ENCODE measurements around the gene BRINP3.

BRINP3 gene

DNA sequence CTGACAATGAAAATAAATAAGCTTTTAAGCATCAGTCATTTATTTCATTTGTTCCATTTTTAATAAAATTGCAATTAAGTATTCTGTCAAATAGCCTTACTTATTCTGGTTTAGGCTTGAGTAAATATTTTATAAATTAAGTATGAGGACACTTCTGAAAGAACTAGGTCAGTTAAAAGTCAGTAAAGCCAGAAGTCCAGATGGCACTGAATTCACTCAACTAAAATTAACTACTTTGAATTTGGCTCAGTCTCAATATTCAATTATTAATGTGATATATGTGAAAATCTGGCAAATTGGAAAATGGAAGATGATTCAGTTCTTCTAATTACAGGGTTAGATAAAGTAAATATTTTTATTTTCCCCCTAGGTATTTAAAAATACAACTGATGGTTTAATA lies 174.2 kb downstream of the BRINP3 start:
- no peak for DNase-seq

DNA sequence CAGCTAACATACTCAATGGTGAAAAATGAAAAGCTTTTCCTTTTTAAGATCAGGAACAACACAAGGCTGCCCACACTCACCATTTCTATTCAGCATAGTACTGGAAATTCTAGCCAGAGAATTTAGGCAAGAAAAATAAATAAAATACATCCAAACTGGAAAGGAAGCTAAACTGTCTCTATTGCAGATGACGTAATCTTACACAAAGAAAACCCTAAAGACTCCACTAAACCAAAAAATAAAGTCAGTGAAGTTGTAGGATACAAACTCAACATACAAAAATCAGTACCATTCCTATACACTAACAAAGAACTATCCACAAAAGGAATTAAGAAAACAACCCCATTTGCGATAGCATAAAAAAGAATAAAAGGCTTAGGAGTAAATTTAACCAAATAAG lies 181.2 kb downstream of the BRINP3 start:
- no peak for DNase-seq

DNA sequence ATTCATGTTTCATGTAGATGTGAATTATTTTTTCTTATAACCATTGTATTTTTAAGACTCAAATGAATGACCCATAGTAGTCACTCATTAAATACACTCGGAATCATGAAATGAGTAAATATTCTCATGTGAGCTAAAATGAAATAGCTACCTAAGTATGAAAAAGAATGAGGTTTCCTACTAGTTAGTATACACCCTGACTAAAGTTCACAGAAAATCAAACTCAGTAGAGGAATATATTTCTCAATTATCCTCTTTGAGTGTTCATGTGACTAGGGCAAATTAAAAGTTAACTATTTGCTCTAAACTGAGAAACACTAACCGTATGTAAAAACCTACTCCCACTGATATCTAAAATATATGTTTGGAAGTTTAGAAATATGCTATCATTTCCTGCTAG lies 187.8 kb downstream of the BRINP3 start:
- no peak for DNase-seq

DNA sequence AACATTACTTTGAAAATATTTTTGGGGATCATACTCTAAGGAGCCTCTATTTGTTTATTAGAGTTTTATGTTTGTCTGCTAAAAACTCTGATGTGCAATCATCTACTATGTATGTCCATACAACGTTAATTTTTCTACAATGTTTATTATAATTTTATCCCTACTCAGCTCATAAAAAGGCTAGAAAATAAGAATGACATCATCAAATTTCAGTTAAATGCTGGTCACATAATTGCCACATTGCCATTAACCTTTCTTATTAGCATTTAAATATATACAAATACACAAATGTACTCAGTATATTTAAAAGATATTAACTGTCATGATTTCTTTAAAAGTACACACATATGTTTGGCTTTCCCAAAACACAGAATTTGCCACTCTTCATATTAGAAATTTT lies 191.6 kb downstream of the BRINP3 start:
- DNase-seq: no peak

- DNase-seq: no peak
These were observed 200.6 kb downstream of the BRINP3 start for GRCh38 chr1:190277107-190277506.

GRCh38 chr1:190274721-190275120 lies 202.9 kb downstream of the BRINP3 start:
- no peak for DNase-seq

- DNase-seq: no peak
These were observed 204.5 kb downstream of the BRINP3 start for GRCh38 chr1:190273161-190273560.

- DNase-seq: no peak
These were observed 215.1 kb downstream of the BRINP3 start for GRCh38 chr1:190262538-190262937.

- DNase-seq: no peak
These were observed 218.2 kb downstream of the BRINP3 start for GRCh38 chr1:190259424-190259823.

DNA sequence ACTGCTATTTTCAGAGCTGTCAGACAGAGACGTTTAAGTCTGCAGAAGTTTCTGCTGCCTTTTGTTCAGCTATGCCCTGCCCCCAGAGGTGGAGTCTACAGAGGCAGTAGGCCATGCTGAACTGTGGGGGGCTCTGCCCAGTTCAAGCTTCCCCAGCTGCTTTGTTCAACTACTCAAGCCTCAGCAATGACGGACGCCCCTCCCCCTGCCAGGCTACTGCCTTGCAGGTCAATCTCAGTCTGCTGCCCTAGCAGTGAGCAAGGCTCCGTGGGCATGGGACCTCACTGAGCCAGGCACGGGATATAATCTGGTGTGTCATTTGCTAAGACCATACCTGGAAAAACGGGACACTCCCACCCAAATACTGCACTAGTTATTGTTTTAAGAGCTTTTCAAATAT lies 219.7 kb downstream of the BRINP3 start:
- no peak for DNase-seq

GRCh38 chr1:190252046-190252445 lies 225.6 kb downstream of the BRINP3 start:
- DNase-seq: no peak

GRCh38 chr1:190250368-190250767 lies 227.3 kb downstream of the BRINP3 start:
- DNase-seq: no peak

DNA sequence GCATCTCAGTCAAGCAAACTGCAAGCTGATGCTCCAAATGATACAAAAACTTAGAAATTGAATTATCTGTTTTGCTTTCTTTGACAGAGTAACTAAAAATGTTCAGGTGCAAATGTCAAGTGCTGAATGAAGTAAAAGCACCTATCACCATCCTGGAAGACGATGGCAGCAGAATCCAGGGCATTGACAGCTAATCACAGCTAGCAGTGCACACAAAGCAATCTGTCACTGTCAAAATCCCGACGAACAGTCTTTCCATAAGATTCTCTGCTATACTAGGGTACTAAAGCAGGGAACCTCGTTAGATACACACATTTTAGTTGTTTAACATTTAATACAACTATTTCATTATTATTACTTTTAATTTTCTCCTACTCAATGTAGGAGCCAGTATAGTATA lies 233.3 kb downstream of the BRINP3 start:
- DNase-seq: no peak

GRCh38 chr1:190243056-190243455 lies 234.6 kb downstream of the BRINP3 start:
- no peak for DNase-seq

GRCh38 chr1:190226006-190226405 lies 251.7 kb downstream of the BRINP3 start:
- no peak for DNase-seq

DNA sequence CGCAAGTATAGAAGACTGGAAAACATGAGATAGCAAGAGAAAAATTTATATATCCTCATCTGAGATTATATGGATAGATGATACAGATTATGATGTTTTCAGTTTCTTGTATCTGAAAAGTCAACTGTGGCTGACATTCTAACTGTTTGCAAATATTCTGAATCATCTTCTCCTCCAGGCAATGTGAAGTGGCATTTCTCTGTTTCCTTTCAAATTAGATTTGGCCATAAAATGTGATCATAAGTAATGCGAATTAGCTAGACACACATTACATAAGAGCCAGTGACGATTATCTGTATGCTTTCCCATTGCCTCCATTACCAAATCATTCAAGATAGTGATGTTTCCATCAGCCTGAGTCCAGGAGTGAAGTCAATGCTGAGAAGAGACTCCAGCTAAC lies 265.2 kb downstream of the BRINP3 start:
- no peak for DNase-seq

- DNase-seq: no peak
These were observed 269.9 kb downstream of the BRINP3 start for GRCh38 chr1:190207733-190208132.

GRCh38 chr1:190205713-190206112 lies 272.0 kb downstream of the BRINP3 start:
- DNase-seq: no peak

DNA sequence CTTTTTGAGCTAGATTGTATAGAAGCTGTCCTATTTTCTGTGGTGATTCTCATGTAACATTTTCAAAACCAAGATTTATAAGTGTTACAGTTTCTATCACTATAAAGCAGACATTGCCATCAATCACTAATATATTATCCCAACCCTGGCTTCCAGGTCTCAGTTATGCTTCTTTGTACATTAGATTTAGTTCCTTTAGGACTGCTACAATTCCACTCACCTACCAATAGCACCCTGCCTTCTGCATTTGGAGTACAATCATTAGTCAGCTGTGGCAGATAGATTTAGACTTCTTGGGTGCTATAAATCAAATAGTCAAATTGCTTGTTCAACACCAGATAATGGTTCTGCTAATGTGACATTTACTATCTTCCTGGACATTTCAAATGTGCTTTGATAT lies 281.6 kb downstream of the BRINP3 start:
- DNase-seq: no peak

- no peak for DNase-seq
These were observed 284.1 kb downstream of the BRINP3 start for GRCh38 chr1:190193508-190194115.

- no peak for DNase-seq
These were observed 285.0 kb downstream of the BRINP3 start for GRCh38 chr1:190192627-190193026.

DNA sequence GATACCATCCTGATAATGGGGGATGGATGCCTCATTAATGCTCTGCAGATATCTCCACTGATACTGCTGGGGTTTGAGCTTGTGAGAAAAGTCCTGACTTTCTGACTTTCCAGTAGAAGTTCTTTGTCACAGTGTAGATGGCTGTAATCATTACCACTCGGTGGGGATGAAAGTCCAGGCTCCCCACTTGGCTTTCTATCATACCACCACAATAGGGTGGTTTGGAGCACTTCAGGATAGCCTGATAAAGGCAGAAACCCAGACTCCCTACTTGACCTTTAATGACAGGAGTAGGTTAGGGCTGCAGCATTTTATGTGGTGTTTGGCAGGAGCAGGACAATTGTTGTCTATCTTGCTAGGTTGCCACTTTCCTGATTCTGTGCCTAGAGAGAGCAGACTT lies 294.1 kb downstream of the BRINP3 start:
- no peak for DNase-seq

- DNase-seq: no peak
These were observed 297.8 kb downstream of the BRINP3 start for GRCh38 chr1:190179817-190180216.

- no peak for DNase-seq
These were observed 298.8 kb downstream of the BRINP3 start for GRCh38 chr1:190178827-190179226.

DNA sequence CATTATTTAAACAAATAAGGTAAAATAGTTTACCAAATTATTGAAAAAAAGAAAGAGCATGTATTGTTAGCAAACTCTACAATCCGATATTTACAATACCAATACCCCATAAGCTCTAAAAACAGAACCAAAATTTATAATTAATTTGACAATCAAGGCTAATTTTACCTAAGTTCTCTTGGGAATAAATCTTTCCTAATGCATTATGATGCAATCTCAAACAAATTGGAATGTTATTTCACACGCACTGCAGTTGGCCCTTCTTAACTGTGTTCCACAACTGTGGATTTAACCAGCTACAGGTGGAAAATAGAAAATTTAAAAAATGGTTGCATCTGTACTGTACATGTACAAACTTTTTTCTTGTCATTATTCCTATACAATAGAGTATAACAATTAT lies 300.1 kb downstream of the BRINP3 start:
- DNase-seq: no peak

DNA sequence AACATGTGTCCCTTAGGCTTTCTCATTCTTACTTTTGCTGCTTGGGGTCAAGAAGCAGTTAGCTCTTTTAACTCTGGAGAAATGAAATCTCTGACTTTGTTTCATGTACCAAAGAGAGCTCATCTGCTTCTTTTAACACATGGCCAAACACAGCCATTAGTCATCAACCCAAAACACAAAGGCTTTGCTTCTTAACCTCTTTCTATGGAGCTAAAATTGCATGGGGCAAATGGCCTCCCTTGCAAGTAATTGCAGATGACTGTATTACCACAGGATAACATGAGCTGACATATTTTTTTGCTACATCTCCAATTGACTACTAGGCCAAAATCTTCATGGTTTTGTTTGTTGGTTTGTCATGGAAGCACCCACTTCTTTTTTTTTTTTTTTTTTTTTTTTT lies 300.9 kb downstream of the BRINP3 start:
- no peak for DNase-seq
